Stimulated activated CD4-positive, alpha-beta T cell treated with anti-CD3 and anti-CD28 coated beads, TNF-alpha, amount 100 ng/mL, for 24 hours (primary cell): ENCODE data around the gene AKT3.
"Not testable (repeated sequence)": the region's sequence is repeated elsewhere in the genome, so short reads cannot be mapped to it uniquely, and the experiment has no call there.

Source experiments
- DNase-seq, 3 experiments: peaks; one replicate each; pipeline ENCODE4 v3.0.0-alpha.2; 2020; ENCODE audit warnings: low read depth in 3 of 3

AKT3 gene

DNA sequence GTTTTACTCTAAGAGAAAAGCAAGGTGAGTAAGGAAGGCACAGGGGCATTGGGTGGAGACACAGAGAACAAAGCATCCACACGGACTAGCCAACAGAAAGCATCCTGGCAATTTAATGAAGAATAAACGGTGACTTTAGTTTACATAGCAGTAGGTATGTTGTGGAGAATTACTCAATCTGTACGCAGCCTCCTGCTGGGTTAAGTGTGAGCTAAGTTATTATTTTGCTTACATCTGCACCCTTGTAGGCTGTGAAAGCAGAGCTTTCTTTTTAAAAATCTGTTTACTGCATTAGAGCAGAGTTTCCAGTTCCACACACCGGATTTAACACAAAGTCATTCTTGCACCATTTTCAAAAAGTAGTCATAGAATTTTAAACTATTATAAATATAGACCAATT lies 144.5 kb downstream of the AKT3 start:
- no peak for DNase-seq

- no peak for DNase-seq
Measured at GRCh38 chr1:243701872-243702271, 148.2 kb downstream of the AKT3 start.

GRCh38 chr1:243693800-243694199 lies 156.2 kb downstream of the AKT3 start:
- no peak for DNase-seq

DNA sequence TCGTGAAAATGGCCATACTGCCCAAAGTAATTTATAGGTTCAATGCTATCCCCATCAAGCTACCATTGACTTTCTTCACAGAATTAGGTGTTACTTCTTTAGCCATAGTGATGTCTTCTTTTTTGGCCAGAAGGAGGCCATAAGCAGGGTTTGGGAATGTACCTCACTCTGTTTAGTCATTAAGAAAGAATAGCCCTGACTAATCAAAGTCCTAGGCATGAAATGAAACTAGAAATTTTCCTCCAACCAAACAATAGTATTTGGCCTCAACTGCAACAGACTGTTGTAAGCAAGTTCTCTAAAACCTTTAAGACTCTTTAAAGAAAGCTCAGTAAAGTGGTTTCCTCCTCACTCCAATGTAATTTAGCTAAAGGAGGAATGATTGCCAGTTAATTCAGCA lies 163.9 kb downstream of the AKT3 start:
- no peak for DNase-seq

DNA sequence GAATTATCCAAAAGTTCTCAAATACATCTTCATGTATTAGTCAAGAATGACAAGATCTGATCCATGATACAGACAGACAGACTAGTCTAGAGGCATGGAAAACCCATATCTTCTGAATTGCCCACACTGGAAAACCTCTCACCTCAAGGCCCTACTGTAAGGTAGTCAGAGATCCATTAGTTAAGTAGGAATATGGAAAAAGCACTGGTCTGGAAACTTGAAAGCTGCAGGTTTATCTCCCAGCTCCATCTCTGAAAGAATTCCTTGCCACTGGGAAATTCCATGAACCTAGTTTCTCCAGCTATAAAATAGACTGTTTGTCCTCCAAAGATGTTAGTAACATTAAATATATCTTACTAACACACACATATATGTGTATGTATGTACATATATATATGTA lies 169.2 kb downstream of the AKT3 start:
- DNase-seq: no peak

DNA sequence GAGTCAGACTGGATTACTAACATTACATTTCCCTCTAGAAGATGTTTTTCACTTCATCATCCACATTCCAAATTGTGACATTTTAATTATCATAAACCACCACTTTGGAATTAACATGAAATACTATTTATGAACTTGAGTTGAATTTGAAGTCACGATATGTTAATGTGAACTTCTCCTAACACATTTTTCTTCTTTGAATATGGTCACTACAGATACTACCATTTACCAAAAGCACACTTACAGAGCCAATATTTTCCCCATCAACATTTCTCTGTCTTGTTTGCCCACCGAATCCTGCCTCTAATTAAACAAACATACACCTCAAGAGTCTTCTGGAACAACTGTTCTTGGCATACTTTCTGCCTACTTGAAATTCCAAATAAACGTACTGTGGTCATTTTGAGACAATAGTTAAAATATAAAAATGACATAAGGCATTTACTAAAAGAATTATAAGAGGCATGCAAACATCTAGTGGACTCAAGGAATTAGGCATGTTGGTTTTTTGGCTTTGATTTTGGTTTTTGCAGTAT lies 177.4 kb downstream of the AKT3 start:
- no peak for DNase-seq

DNA sequence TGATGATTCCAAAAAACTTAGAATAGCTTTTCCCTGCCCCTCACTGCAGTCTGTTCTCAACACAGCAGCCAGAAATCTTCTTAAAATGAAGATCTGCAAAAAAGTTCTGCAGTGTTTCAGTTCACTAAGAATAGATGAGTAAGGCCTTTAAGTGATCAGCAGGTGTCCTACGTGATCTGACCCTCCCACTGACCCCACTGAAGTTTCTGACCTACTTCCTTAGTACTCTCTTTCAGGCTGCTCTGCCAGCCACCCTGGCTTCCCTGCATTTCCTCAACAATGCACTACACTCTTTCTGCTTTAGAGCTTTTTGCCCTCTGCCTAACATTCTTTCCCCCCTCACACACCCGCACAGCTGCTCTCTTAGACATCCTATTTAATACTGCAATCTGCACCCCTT lies 182.5 kb downstream of the AKT3 start:
- DNase-seq: no peak

- DNase-seq: no peak
Measured at GRCh38 chr1:243667133-243667532, 182.9 kb downstream of the AKT3 start.

DNA sequence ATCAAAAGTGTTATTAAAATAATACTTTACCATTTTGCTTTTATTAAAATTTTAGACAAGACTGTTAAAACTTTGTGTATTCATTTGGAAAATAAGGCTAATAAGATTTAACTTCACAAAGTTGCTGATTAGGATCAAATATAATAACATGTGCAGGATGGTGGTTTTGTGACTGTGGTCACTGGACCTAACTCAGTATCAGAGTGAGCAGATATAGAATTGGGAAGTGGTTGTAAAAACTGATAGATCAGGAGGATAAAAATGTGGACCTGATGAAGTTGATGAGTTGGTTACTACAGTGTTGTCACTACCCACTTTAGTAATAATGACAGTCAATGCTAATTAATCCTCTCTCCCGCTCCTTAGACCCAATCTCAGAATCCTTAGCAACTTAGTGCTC lies 186.4 kb downstream of the AKT3 start:
- no peak for DNase-seq

- DNase-seq: not testable (repeated sequence)
Measured at GRCh38 chr1:243662169-243662568, 187.9 kb downstream of the AKT3 start.

DNA sequence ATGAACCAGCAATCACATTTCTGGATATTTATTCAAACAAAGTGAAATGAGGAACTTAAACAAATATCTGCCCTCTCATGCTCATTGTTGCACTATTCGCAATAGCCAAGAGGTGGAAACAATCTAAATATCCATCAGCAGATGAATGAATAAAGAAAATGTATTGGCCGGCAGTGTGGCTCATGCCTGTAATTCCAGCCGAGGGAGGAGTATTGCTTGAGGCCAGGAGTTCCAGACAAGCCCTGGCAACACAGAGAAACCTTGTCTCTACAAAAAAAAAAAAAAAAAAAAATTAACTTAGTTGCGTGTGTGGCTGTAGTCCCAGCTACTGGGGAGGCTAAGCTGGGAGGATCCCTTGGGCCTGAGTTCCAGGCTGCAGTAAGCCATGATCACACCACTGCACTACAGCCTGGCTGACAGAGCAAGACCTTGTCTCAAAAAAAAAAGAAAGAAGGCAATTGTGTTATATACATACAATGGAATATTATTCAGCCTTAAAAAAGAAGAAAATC lies 191.4 kb downstream of the AKT3 start:
- DNase-seq: no peak

GRCh38 chr1:243657793-243658192 lies 192.2 kb downstream of the AKT3 start:
- DNase-seq: no peak

DNA sequence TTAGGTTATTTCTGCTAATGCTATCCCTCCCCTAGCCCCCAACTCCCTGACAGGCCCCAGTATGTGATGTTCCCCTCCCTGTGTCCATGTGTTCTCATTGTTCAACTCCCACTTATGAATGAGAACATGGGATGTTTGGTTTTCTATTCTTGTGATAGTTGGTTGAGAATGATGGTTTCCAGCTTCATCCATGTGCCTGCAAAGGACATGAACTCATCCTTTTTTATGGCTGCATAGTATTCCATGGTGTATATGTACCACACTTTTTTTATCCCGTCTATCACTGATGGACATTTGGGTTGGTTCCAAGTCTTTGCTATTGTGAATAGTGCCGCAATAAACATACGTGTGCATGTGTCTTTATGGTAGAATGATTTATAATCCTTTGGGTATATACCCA lies 200.5 kb downstream of the AKT3 start:
- not testable (repeated sequence) for DNase-seq

- no peak for DNase-seq
Measured at GRCh38 chr1:243646841-243647240, 203.2 kb downstream of the AKT3 start.

DNA sequence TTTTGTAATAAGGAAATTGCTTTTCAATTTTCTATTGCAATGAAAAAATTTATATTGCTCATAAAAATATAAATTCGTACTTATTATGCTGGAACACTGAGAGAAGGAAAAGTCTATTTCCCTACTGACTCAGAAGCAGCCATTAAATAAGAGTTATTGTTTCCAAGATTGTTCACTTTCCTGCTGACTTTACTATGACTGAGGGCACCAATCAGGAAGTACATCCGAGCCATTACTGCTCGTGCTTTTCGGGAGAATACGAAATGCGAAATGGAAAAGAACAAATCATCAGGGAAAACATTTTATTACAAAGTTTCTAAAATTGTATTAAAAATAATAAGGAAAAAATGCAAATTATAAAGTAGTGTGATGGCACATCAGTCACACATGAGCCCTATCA lies 204.8 kb downstream of the AKT3 start:
- no peak for DNase-seq

GRCh38 chr1:243642936-243643335 lies 207.1 kb downstream of the AKT3 start:
- DNase-seq: no peak

DNA sequence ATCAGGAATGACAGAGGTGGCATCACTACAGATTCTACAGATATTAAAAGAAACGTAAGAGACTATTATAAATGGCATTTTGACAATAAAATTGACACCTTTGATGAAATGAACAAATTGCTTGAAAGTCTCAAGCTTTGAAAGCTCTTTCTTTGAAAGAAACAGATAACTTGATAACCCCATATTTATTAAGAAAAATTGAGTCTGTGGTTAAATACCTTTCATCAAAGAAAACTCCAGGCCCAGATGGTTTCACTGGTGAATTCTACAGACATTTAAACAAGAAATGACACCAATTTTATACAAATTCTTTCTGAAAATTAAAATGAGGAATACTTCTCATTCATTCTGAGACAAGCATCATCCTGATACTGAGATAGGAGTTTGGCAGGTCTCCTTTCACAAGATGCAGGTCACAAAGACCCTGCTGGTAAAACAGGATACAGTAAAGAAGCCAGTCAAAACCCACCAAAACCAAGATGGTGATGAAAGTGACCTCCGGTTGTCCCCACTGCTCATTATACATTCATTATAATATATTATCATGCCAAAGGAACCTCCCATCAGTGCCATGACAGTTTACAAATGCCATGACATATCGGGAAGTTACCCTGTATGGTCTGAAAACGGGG lies 210.9 kb downstream of the AKT3 start:
- DNase-seq: no peak

GRCh38 chr1:243638186-243638585 lies 211.9 kb downstream of the AKT3 start:
- no peak for DNase-seq

DNA sequence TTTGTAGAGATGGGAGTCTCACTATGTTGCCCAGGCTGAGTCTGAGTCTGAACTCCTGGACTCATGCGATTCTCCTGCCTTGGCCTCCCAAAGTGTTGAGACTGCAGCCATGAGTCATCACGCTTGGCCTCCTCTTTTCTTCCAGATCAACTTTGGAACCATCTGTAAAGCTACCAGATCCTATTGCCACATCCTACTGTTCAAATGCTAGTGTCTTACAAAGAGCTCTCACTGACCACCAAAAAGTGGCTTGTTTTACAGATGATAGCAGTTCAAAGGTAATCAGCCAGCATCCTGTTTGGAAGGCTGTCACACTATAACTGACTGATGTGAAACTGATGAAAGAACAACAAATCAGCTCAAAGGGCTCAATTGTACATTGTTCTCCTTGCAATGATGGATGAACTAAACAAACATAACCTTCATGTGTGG lies 221.6 kb downstream of the AKT3 start:
- no peak for DNase-seq

DNA sequence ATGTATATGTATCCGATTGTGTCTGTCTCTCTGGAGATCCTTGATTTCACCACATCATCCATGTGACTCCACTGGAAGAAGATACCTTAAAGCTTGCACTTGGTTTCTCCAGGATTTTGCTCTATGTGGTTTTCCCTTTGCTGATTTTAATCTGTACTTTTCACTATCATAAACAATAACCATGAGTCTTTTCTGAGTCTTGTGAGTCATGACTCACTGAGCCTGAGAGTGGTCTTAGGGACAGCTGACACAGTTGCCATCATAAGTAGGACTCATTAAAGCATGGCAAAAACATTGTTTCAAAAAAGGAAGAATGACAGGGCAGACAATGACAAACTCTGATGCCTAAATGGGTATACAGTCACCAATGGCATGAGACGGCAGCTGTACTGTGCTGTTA lies 226.2 kb downstream of the AKT3 start:
- no peak for DNase-seq

- no peak for DNase-seq
Measured at GRCh38 chr1:243621973-243622372, 228.1 kb downstream of the AKT3 start.

DNA sequence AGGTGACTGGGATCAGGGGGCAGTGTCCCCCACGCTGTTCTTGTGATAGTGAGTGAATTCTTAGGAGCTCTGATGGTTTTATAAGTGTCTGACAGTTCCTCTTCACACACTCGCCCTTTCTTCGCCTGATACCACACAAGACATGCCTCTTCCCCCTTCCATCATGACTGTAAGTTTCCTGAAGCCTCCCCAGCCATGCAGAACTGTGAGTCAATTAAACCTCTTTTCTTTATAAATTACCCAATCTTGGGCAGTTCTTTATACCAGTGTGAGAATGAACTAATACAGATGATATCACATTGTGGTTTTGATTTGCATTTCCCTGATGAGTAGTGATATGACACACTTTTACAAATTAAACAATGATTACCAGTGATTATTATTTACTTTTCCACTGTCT lies 229.9 kb downstream of the AKT3 start:
- no peak for DNase-seq

GRCh38 chr1:243609698-243610097 lies 240.3 kb downstream of the AKT3 start:
- DNase-seq: no peak

DNA sequence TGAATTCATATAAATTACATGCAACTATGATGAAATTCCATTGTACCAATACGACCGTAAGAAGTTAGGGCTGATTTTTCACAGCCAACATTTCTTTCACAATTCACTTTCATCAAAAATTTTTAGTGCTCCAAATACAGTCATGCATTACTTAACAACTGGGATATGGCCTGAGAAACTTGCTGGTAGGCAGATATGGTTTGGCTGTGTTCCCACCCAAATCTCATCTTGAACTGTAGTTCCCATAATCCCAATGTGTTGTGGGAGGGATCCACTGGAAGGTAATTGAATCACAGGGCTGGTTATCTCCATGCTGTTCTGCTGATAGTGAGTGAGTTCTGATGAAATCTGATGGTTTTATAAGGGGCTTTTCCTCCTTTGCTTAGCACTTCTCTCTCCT lies 244.4 kb downstream of the AKT3 start:
- no peak for DNase-seq
